Thyroid gland (tissue), 4 donors: ENCODE data around the gene PTCH2. TPM values are rescaled to one million over a fixed set of nuclear protein-coding genes. Genes with fewer than 3 reads are reported as not detected.

Experiments used
- DNase-seq, 2 donors: peaks; one replicate each; pipeline ENCODE4 v3.0.0-alpha.2; 2019
- H3K27ac ChIP-seq, 3 donors: fragments of 200-600 bp; sonication (generic); 1 replicate in 2 of 3; 2 replicates in 1 of 3; pipeline ENCODE4 v1.5.1; 2016 to 2019; ENCODE audit warnings: mild to moderate bottlenecking in 1 of 3, moderate library complexity in 1 of 3
- H3K27me3 ChIP-seq: fragments of 200-600 bp; sonication (generic); one replicate; pipeline ENCODE4 v1.5.1; 2019
- H3K36me3 ChIP-seq, 2 donors: fragments of 200-600 bp; sonication (generic); one replicate each; pipeline ENCODE4 v1.5.1; 2016 to 2019
- H3K4me1 ChIP-seq, 2 donors: fragments of 200-600 bp; sonication (generic); one replicate each; pipeline ENCODE4 v1.5.1; 2017 to 2019
- H3K4me3 ChIP-seq, 3 donors: fragments of 200-600 bp; sonication (generic); replicated peaks in 1 of 3; 1 replicate in 2 of 3; 2 replicates in 1 of 3; pipeline ENCODE4 v1.5.1; 2016; ENCODE audit warnings: mild to moderate bottlenecking in 1 of 3
- H3K9me3 ChIP-seq: fragments of 200-600 bp; sonication (generic); one replicate; pipeline ENCODE4 v1.5.1; 2017
- CTCF ChIP-seq, 6 experiments: fragments of 200-600 bp in 3 of 6; fragments of 450-650 bp in 3 of 6; sonication (generic) in 3 of 6; IDR thresholded peaks; one replicate each; pipeline ENCODE4 v1.5.1; 2016 to 2019; ENCODE audit warnings: antibody characterized with exemption in 6 of 6, mild to moderate bottlenecking in 2 of 6, inconsistent platforms in 1 of 6, moderate library complexity in 1 of 6
- POLR2A ChIP-seq, 2 donors: fragments of 450-650 bp; IDR thresholded peaks; one replicate each; pipeline ENCODE4 v1.6.1; 2017; ENCODE audit warnings: antibody characterized with exemption in 2 of 2, mild to moderate bottlenecking in 2 of 2, moderate library complexity in 1 of 2
- WGBS, 2 donors: methylation state at CpG; one replicate each; pipeline ENCODE4 v1.1.5; 2017; 5-methylcytosine and 5-hydroxymethylcytosine counted together
- intact Hi-C: fragments of 100-400 bp; cut with DNase I; formaldehyde crosslinking; loops from one replicate; pipeline ENCODE4 v1.15.1; 2023
- total RNA-seq, 4 donors: library from RNA; depleted of rRNA; stranded (reverse); fragments of >200 nt; gene quantifications; one replicate each; pipeline ENCODE4 v1.2.3, GENCODE V29; 2016

The PTCH2 gene
- total RNA-seq, 4 donors from 2014 or later, result 0.15 to 1.0 (median 0.52) TPM

DNA sequence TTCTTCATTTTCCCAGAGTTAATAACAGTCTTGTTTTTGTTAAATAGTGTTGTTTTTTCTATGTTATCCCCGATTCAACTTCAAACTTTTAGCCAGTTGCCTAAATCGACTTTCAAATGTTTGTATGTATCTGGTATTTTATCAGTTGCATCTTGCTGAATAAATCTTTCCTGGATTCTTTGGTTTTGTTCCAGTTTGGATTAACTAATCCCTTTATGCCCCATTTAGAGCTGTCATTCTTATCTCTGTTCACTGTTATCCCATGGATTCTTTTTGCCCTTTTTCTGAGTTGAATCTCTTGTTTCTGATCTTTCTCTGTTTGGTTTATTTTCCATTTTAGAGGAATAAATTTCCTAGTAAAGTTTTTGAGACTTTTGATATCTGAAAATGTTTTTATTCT, 31.1 kb upstream of the PTCH2 start:
- Histone ChIP-seq H3K4me1 (no peaks in the 10 kb centered on the region), H3K36me3 (peaks cover 0 to 10% of the 10 kb centered on the region in 2 donors), H3K27ac (no peak overlapping the region), H3K9me3 (no peaks in the 10 kb centered on the region), H3K4me3 (no peak overlapping the region), H3K27me3 (no peaks in the 10 kb centered on the region)
- 78 to 81% methylated on average over 2 of the region's 2 CpGs for WGBS, 2 donors
- intact Hi-C loops, result no loop called here
- TF ChIP-seq CTCF (IDR thresholded peaks at IDR 0.05) (no peak), POLR2A (IDR thresholded peaks at IDR 0.05) (no peak)
- DNase-seq, result no peak

DNA sequence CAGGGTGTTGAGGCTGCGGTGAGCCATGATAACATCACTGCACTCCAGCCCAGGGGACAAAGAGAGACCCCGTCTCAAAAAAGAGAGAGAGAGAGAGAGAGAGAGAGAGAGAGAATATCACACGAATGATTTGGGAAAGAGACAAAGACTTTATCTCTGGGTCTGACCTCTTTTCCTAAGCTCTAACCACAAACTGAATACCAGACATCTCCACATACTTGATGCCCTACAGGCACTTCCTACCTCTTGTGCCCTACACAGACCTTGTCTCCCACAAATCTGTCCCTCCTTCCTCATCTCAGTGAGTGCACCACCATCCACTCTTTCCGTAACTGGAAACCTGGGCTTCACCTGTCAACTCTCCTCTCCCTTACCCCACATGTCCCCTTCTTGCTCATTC, 27.0 kb upstream of the PTCH2 start:
- intact Hi-C loops, result no loop called here
- H3K27me3 ChIP-seq, result no peaks in the 10 kb centered on the region
- TF ChIP-seq POLR2A (IDR thresholded peaks at IDR 0.05), result no peak
- no peak for TF ChIP-seq CTCF (IDR thresholded peaks at IDR 0.05)
- no peaks in the 10 kb centered on the region for H3K4me1 ChIP-seq
- H3K27ac ChIP-seq, result no peak overlapping the region
- no peaks in the 10 kb centered on the region for H3K9me3 ChIP-seq
- WGBS, 2 donors, result 90 to 92% methylated on average over 4 of the region's 4 CpGs
- peaks cover 0 to 10% of the 10 kb centered on the region in 2 donors for H3K36me3 ChIP-seq
- no peak for DNase-seq
- no peak overlapping the region for H3K4me3 ChIP-seq

DNA sequence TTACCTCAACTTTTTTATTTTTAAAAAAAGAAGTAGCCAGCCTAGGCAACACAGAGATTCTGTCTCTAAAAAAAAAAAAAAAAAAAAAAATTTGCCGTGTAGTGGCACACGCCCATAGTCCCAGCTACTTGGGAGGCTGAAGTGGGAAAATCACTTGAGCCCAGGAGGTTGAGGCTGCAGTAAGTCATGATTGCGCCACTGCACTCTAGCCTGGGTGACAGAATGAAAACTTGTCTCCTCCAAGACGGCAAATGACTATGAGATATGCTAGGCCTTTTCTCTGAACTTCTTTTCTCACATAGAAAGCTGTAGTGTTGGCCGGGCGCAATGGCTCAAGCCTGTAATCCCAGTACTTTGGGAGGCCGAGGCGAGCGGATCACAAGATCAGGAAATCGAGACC, 24.7 kb upstream of the PTCH2 start:
- DNase-seq, result no peak
- Histone ChIP-seq H3K36me3 (peaks cover 0 to 7% of the 10 kb centered on the region in 2 donors), H3K4me1 (no peaks in the 10 kb centered on the region), H3K27ac (no peak overlapping the region), H3K27me3 (no peaks in the 10 kb centered on the region), H3K4me3 (no peak overlapping the region), H3K9me3 (no peaks in the 10 kb centered on the region)
- intact Hi-C loops, result no loop called here
- WGBS, 2 donors, result 92 to 94% methylated on average over 10 of the region's 10 CpGs
- TF ChIP-seq POLR2A (IDR thresholded peaks at IDR 0.05) (no peak), CTCF (IDR thresholded peaks at IDR 0.05) (no peak)

GRCh38 chr1:44862829-44863401, 19.9 kb upstream of the PTCH2 start:
- Histone ChIP-seq H3K27me3 (no peaks in the 10 kb centered on the region), H3K36me3 (no peaks in the 10 kb centered on the region), H3K9me3 (no peaks in the 10 kb centered on the region), H3K4me3 (no peak overlapping the region), H3K27ac (no peak overlapping the region), H3K4me1 (peaks cover 0 to 5% of the 10 kb centered on the region in 2 donors)
- 73 to 86% methylated on average over 5 of the region's 5 CpGs for WGBS, 2 donors
- TF ChIP-seq CTCF (IDR thresholded peaks at IDR 0.05) (no peak), POLR2A (IDR thresholded peaks at IDR 0.05) (no peak)
- intact Hi-C loops, result no loop called here
- DNase-seq, result no peak

- DNase-seq, result no peak
- Histone ChIP-seq H3K9me3 (no peaks in the 10 kb centered on the region), H3K4me1 (peaks cover 0 to 5% of the 10 kb centered on the region in 2 donors), H3K36me3 (peaks cover 0 to 6% of the 10 kb centered on the region in 2 donors), H3K27ac (no peak overlapping the region), H3K4me3 (no peak overlapping the region), H3K27me3 (no peaks in the 10 kb centered on the region)
- 60 to 78% methylated on average over 1 of the region's 1 CpG for WGBS, 2 donors
- no peak for TF ChIP-seq CTCF (IDR thresholded peaks at IDR 0.05)
- TF ChIP-seq POLR2A (IDR thresholded peaks at IDR 0.05), result no peak
- intact Hi-C loops, result no loop called here
Observed at GRCh38 chr1:44860891-44861425, 17.9 kb upstream of the PTCH2 start.
